ENCODE measurements around the gene MRPL16.

MRPL16 gene

DNA sequence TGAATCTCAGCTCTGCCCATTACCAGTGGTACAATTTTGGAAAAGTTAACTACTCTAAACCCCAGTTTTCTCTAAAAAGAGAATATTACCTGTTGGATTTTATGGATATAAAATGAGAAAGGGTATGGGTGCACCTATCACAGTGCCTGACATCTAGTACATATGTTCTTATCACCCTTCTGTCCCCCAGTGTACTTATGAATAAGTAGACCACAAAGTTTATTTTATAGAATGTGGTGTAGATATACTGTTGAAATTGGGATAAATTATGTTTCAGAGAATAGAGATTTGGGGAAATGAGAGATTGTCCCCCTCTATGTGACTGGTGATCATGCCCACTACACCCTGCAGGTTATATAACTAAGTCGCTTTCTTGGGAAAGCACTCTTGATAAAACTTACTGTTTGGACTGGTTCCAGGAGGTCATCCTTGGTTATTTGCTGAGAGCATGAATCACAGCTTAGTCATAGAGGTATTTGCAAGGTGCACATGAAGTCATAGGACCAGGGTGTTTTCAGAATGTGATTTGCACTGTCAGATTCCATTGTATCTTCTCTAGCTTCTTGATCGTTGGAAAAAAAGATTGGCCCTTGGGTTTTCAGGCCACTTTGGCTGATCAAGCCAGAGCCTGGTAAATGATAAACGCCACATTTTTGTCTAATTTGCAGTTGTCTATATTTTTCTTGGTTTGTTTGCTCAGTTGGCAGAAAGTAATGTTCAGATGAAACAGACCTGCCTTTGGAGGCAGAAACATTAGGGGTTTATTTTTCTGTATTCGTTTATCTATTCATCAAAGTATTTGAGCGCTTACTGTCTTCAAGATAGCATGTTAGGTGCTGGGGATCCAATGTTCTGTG, 34.1 kb downstream of the MRPL16 start:
- no peak for DNase-seq (ENCODE audit: low read depth in 1 of 2, low spot score in 1 of 2)

DNA sequence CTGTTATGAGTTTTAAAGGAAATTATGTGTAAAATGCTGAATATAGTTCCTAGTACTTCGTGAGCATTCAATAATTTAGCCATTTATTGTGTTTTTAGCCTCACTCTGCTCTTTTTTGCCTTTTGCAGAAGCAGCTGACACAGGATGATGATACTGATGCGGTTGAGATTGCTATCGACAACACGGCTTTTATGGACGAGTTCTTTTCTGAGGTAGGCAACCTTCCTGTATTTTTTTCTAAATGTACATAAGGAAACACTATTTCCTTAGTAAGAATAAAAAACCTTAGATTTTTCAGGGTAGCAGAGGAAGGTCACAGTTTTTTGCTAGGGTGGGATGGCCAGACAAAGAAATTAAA, 37.5 kb downstream of the MRPL16 start:
- DNase-seq (ENCODE audit: low read depth in 1 of 2, low spot score in 1 of 2) = no peak

DNA sequence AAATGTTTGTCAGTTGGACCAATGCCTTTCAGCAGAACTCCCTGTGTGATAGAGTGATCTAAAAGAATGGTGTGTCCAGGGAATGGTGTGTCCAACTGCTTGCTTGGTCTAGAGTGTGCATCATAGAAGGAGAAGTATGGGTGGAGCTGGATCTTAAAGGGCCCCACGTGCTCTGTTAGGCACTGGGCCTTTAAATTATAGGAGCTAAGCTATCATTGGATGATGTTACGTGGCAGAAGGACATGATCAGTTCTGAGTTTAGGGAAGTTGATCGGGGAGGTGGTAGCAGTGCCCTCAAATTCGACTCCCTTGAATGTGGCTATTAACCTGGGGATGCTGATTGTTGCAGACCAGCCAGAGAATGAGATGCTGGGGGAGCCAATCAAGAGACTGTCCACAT, 39.0 kb downstream of the MRPL16 start:
- DNase-seq (ENCODE audit: low read depth in 1 of 2, low spot score in 1 of 2) = no peak

DNA sequence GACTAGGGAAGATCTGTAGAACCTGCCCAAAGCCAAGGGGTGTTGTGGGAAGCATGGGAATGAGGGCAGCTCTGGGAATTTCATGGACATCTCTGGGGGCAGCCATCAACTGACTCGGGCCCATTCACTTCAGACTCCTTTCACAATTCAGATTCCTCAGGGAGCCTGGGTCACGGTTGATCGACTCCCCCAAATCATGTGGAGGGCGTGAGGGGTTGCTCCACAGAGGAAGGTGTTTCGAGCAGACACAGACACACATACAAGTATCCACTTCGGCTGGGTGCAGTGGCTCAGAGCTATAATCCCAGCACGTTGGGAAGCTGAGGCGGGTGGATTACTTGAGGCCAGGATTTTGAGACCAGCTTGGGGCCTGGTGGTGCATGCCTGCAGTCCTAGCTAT, 39.7 kb downstream of the MRPL16 start:
- no peak for DNase-seq (ENCODE audit: low read depth in 1 of 2, low spot score in 1 of 2)

DNA sequence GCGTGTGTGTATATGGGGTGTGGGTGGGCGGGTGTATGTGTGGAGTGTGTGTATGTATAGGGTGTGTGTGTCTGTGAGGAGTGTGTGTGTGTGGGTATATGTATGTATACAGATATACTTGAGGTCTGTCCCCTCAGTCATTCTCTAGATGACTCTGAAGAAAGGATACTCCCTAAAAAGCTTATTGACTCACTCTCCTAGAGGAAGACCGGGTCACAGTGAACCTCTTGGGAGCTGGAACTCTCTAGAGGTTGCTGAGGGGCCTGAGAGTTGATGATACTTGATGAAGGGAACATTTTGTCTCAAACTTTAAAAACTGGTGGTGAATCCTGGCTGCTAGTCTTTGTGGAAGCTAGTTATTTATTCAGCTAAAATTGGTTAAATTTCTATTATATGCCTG, 40.3 kb downstream of the MRPL16 start:
- DNase-seq (ENCODE audit: low read depth in 1 of 2, low spot score in 1 of 2) = no peak

DNA sequence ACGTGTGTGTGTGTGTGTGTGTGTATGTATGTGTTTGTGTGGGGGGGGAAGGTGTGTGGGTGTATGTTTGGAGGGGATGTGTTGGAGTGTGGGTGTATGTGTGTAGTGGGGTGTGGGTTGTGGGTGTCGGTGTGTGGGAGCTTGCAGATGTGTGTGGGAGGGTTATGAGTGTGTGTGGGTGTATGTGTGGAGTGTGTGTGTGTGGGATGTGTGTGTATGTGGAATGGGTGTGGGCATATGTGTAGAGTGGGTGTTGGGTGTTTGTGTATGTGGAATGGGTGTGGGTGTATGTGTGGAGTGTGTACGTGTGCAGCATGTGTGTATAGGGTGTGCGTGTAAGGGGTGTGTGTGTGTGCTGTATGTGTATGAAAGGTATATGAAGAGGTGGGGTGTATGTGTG, 40.8 kb downstream of the MRPL16 start:
- no peak for DNase-seq (ENCODE audit: low read depth in 1 of 2, low spot score in 1 of 2)

DNA sequence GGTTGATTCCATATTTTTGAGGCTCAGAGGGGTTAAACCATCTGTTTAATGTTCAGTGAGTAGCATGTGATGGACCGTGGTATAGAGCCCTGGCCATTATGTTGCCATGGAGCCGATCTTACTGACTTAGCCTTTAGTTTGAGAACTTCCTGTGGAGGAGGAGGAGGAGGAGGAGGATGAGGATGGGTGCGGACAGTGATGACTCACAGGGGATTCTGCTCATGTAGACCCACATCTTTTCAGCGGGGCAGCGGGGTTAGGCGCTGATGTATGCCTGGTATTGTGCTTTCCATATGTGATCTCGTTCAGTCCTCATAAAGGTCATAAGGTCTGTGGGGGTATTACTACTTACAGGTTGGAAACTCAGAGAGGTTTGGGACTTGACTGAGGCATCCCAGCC, 41.5 kb downstream of the MRPL16 start:
- no peak for DNase-seq (ENCODE audit: low read depth in 1 of 2, low spot score in 1 of 2)

DNA sequence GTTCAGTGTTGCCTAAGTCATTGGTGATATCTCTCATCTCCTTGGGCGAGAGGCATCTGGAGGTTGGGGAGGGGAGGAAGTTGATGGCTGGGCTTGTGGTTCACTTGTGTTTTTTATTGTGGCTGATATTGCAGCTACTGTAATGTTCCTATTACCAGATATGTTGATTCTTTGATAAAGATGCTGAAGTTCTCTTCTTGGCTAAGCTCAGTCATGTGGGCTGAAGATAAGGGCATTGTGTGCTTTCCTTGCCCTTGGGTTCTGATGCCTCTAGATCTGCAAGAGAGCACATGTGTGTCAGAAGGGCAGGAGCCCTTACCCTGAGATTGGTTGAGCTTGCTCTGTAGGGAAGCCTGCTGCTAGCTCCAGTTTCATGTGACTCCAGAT, 43.4 kb downstream of the MRPL16 start:
- DNase-seq (ENCODE audit: low read depth in 1 of 2, low spot score in 1 of 2) = no peak

DNA sequence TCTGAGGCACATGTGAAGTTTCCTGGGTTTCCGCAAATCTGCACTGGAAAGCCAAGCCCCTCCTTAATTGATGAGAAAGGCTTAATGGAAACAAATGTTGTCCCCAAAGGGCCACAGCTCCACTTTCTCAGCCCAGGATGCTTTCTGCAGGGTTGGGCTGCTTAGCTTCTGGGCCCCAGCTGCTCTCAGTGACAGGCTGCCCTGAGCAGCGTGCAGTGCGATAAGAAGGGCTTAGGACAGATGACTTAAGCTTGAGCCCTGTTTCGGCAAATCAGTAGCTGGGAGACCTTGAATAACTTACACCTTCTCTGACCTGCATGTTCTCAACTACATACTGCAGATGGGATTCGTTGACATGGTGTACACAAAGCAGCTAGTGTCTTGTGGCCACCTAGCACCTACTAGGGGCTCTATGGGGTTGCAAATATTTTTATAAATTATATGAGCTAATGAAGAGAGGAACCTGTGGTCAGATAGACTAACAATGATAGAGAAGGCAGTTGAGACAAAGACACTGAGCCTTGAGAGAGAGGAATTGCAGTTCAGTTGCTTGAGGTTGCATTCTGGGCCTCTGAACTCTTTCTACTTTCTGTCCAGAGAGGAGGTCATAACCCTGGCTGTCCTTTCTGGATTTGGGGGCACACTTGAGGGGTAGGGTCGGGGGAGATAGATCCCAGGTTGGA, 43.9 kb downstream of the MRPL16 start:
- no peak for DNase-seq (ENCODE audit: low read depth in 1 of 2, low spot score in 1 of 2)

DNA sequence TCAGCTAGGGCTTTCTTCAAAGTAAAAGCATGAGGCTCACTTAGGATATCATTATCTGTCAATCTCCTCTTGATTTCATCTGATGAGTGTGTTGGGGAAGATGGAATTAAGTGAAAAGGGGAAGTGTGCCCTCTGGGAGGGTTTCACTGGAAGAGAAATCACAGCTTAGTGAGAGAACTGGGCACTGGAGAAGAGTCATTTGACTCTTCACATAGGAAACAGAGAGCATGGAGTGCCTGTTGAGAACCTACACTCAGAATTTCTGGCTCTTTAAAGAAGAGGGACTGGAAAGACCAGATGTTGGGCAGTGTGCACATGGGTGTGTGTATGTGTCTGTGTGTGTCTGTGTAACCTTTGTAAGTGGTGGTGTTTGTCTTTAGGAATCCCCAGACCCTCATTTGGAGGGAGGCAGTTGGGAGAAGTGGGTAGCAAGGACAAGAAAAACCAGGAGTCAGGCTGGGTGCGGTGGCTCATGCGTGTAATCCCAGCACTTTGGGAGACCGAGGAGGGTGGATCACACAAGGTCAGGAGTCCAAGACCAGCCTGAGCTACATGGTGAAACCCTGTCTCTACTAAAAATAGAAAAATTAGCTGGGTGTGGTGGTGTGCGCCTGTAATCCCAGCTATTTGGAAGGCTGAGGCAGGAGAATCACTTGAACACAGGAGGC, 45.4 kb downstream of the MRPL16 start:
- no peak for DNase-seq (ENCODE audit: low read depth in 1 of 2, low spot score in 1 of 2)

DNA sequence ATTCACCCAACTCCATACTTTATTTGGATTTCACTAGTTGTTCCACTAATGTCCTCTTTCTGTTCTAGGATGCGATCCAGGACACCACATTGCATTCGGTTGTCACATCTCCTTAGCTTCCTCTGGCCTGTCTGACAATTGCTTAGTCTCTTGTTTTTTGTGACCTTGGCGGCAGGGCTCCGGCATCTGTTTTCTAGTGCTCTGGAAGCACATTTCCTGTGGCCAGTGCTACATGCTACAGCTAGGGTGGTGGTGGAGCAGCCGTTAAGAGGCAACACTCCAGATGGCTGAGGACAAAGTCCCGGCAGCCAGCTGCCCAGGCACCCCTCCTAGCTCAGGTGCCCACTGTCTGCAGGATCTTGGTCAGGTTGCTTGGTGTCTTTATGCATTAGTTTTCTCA, 48.6 kb downstream of the MRPL16 start:
- DNase-seq (ENCODE audit: low read depth in 1 of 2, low spot score in 1 of 2) = no peak

DNA sequence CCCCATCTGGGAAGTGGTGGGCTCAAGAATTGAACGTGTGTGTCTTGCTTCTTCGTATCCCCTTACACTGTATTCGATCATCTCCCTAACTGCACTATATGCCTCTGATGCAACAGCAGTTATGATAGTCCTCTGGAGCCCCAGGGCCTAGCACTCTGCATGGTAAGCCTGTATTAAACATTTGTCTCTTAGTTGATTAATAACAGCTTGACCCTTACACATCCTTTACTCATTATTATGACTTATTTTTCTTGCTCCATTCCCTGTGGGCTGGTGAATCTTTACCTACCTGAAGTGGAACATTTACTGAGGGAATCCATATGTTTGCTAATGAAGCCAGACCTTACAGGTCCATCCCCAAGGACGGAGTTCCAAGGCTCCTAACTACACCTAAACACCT, 49.8 kb downstream of the MRPL16 start:
- DNase-seq (ENCODE audit: low read depth in 1 of 2, low spot score in 1 of 2) = no peak

DNA sequence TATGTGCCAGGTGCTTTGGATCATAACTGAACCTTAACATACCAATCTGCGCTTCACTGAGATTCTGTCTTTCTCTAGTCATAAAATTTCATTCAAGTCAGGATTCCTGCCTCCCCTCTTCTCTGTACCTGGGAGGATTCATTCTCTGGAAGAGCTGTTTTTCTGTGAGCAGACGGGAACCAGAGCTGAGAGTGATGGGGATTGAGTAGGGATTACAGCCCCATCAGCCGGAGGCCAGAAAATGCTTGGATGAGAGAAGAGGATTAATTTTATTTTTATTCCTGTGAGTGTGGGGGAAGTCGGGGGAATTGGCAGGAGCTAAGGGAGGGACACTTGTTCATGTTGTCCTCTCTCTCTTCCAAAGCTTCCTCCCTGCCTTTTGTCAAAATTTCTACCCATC, 50.7 kb downstream of the MRPL16 start:
- DNase-seq (ENCODE audit: low read depth in 1 of 2, low spot score in 1 of 2) = no peak

DNA sequence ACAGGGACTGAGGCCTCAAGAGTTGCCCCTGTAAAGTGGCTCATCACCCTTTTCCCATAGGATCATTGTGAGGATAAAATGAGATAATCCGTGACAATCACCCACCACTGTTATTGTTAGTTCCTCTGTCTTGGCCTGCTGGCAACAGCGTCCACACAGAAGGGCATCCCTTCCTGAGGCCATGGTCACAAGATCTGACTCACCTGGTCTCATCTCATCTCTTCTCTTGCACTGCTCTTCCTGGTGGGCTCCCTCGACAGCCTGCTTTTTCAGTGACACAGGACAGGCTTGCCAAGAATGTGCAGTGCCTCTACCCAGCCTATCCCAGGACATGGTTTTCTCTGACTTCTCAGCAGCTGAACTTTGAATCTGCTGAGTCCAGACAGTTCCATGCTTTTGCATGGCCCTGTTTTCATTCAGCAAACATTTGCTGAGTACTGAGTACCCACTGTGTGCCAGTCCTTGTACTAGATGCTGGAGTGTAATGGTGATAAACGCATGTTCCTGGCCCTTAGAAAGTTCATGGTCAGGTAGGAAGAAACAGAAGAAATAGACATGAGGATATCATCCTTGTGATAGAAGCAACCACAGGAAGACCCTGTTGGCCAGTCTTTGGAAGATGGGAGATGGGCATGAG, 52.1 kb downstream of the MRPL16 start:
- DNase-seq (ENCODE audit: low read depth in 1 of 2, low spot score in 1 of 2) = no peak

DNA sequence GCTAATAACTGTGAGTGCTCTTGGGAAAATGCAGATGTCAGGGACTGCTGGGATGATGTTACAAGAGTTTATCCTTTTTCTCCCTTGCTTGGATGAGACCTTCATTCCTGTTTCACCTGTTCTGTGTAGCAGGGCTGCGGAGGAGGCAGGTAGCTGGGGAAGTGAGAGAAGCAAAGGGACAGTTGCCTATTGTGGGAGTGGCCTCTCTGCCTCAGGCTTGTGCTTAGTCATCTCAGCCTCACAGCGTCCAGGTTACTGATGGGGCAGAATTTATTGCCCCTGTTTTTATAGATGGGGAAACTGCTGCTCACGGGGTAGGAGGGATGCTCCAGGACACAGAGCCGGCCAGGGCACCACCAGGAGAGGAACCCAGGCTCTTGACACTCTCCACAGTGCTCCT, 53.7 kb downstream of the MRPL16 start:
- no peak for DNase-seq (ENCODE audit: low read depth in 1 of 2, low spot score in 1 of 2)

DNA sequence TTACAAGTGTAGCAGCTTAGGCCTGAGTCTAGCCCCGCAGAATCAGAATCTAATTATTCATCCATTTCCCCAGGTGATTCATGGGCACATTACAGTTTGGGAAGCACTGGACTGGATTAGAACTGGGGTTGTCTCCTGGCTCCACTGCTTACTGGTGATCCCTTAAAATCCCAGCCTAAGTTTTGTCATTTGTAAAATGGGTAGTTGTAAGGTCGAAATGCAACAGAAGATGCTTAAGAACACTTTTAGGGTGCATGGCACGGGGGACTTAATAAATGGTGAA, 54.1 kb downstream of the MRPL16 start:
- no peak for DNase-seq (ENCODE audit: low read depth in 1 of 2, low spot score in 1 of 2)

Data from activated CD4-positive, alpha-beta T cell treated with anti-CD3 and anti-CD28 coated beads, Interleukin-2, amount 50 U/mL, for 24 hours (primary cell).